ENCODE measurements around the gene RNF20. TPM values are rescaled to one million over a fixed set of nuclear protein-coding genes. Genes with fewer than 3 reads are reported as not detected.

The RNF20 gene
- 10 to 100 TPM; 17.5 to 21.3 TPM for total RNA-seq

GRCh38 chr9:101533334-101534204, at the start of gene RNF20:
RNF20 (plus strand) TSS chr9:101533853; CDS start chr9:101535424, 1,571 bp downstream.
- peak; percentile 99 for ATAC-seq
- intact Hi-C loops (cut with DNase I) = no loop called here
- no peaks in the 10 kb centered on the region for H3K27me3 ChIP-seq

GRCh38 chr9:101484046-101484445, 49.6 kb upstream of the RNF20 start:
- H3K4me3 ChIP-seq = no peak overlapping the region
- H3K27ac ChIP-seq = no peak overlapping the region
- TF ChIP-seq POLR2A (IDR thresholded peaks at IDR 0.05) (no peak), CTCF (IDR thresholded peaks at IDR 0.05) (no peak)
- H3K9me3 ChIP-seq = no peaks in the 10 kb centered on the region
- H3K27me3 ChIP-seq = no peaks in the 10 kb centered on the region
- 77 to 100% methylated on average over 1 of the region's 1 CpG for WGBS, 2 donors
- no peak for ATAC-seq
- no peaks in the 10 kb centered on the region for H3K36me3 ChIP-seq (replicated peaks in 1 of 2; ENCODE audit: insufficient read depth in 1 of 2, low read depth in 2 of 2)
- peaks cover 44% of the 10 kb centered on the region for H3K4me1 ChIP-seq
- no peak for DNase-seq
- intact Hi-C loops (cut with DNase I) = no loop called here

More at GRCh38 chr9:101533334-101534204, at the start of gene RNF20:
- peak within 1 kb of the TSS; percentile 57 to 78 for H3K4me3 ChIP-seq
- H3K4me1 ChIP-seq = peaks cover 14% of the 10 kb centered on the region
- WGBS, 2 donors = 0 to 1% methylated on average over 41 to 45 of the region's 45 CpGs
- TF ChIP-seq CTCF (IDR thresholded peaks at IDR 0.05) (no peak), POLR2A (IDR thresholded peaks at IDR 0.05) (peak in 2 of 3 donors; percentile 56 to 60)
- H3K9me3 ChIP-seq = no peaks in the 10 kb centered on the region
- DNase-seq = peak; percentile 99 to 100 (median 100)
- peak within 1 kb of the TSS; percentile 88 to 94 (median 91) for H3K27ac ChIP-seq
- H3K36me3 ChIP-seq (replicated peaks in 1 of 2; ENCODE audit: insufficient read depth in 1 of 2, low read depth in 2 of 2) = no peaks in the 10 kb centered on the region

GRCh38 chr9:101485924-101486692, 47.5 kb upstream of the RNF20 start:
- no peaks in the 10 kb centered on the region for H3K27me3 ChIP-seq
- no peaks in the 10 kb centered on the region for H3K9me3 ChIP-seq
- H3K27ac ChIP-seq = peak overlapping the region; percentile 88 to 95 (median 91)
- 0 to 1% methylated on average over 11 to 57 of the region's 61 CpGs for WGBS, 2 donors
- intact Hi-C loops (cut with DNase I) = no loop called here
- peak; percentile 71 for ATAC-seq
- peak overlapping the region; percentile 64 to 69 for H3K4me3 ChIP-seq
- TF ChIP-seq POLR2A (IDR thresholded peaks at IDR 0.05) (peak in 1 of 3 donors; percentile 55), CTCF (IDR thresholded peaks at IDR 0.05) (no peak)
- no peaks in the 10 kb centered on the region for H3K36me3 ChIP-seq (replicated peaks in 1 of 2; ENCODE audit: insufficient read depth in 1 of 2, low read depth in 2 of 2)
- DNase-seq = peak; percentile 44 to 65 (median 56)
- peaks cover 24% of the 10 kb centered on the region for H3K4me1 ChIP-seq

GRCh38 chr9:101486693-101487442, 46.8 kb upstream of the RNF20 start:
- 1% methylated on average over 13 to 43 of the region's 53 CpGs for WGBS, 2 donors
- H3K4me3 ChIP-seq = peak overlapping the region; percentile 64 to 69
- H3K4me1 ChIP-seq = peaks cover 16% of the 10 kb centered on the region
- TF ChIP-seq POLR2A (IDR thresholded peaks at IDR 0.05) (peak; percentile 71 to 88 (median 80)), CTCF (IDR thresholded peaks at IDR 0.05) (peak in 4 of 7 experiments; percentile 4 to 26 (median 24))
- intact Hi-C loops (cut with DNase I) = no loop called here
- H3K9me3 ChIP-seq = no peaks in the 10 kb centered on the region
- H3K27me3 ChIP-seq = no peaks in the 10 kb centered on the region
- DNase-seq (peak; percentile 62 to 75 (median 70)), ATAC-seq (peak; percentile 84)
- H3K27ac ChIP-seq = peak overlapping the region; percentile 88 to 95 (median 91)
- no peaks in the 10 kb centered on the region for H3K36me3 ChIP-seq (replicated peaks in 1 of 2; ENCODE audit: insufficient read depth in 1 of 2, low read depth in 2 of 2)
